ENCODE results near the gene CRYBG1. TPM values are rescaled to one million over a fixed set of nuclear protein-coding genes. Genes with fewer than 3 reads are reported as not detected.

Gene CRYBG1
- total and polyA plus RNA-seq, 3 donors from 2014 or later, result 4.8 to 16.5 (median 7.8) TPM

DNA sequence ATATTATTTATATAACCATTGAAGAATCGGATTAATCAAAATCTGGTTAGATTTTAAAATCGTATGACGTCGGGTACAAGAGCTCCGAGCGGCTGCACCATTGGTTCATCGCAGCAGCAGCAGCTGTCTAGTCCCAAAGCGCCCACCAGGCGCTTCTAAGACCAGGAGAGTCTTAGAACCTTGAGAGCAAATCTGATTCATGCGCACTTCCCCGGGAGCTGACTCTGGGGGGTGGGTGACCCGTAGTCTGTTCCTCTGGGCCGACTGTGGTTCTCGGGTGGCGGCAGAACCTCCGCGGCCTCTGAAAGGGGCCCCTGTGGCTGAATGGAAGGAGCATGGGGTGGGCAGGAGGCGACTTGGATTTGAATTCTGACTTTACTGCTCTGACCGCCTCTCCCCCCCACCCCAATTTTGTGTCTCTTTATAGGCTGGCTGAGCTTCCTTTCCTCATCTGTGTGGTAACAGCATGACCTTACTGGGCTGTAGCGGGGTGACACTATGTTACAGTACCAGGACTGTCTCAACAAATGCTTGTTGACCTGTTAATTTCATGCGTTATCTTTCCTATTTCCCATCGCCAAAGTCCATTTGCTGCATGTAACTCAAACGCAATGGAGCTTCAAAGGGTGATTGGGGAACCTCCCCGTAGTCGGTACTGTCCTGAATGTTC is 149.0 kb downstream of the CRYBG1 start:
- Histone ChIP-seq H3K9me3 (no peaks in the 10 kb centered on the region), H3K27ac (no peak overlapping the region), H3K27me3 (no peaks in the 10 kb centered on the region), H3K36me3 (ENCODE audit: low read depth, missing control alignments) (no peaks in the 10 kb centered on the region), H3K4me3 (peak overlapping the region in 1 of 2 donors; percentile 32), H3K4me1 (peaks cover 18% of the 10 kb centered on the region)
- TF ChIP-seq POLR2A (IDR thresholded peaks at IDR 0.05), result no peak
- TF ChIP-seq, protein P1, sequence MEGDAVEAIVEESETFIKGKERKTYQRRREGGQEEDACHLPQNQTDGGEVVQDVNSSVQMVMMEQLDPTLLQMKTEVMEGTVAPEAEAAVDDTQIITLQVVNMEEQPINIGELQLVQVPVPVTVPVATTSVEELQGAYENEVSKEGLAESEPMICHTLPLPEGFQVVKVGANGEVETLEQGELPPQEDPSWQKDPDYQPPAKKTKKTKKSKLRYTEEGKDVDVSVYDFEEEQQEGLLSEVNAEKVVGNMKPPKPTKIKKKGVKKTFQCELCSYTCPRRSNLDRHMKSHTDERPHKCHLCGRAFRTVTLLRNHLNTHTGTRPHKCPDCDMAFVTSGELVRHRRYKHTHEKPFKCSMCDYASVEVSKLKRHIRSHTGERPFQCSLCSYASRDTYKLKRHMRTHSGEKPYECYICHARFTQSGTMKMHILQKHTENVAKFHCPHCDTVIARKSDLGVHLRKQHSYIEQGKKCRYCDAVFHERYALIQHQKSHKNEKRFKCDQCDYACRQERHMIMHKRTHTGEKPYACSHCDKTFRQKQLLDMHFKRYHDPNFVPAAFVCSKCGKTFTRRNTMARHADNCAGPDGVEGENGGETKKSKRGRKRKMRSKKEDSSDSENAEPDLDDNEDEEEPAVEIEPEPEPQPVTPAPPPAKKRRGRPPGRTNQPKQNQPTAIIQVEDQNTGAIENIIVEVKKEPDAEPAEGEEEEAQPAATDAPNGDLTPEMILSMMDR (IDR thresholded peaks at IDR 0.05), result no peak
- intact Hi-C loops (cut with DNase I; ENCODE audit: low total_unique reads), result no loop called here
- no peak for DNase-seq
- WGBS, 2 donors, result 18 to 27% methylated on average over 13 to 25 of the region's 25 CpGs

GRCh38 chr6:106510090-106510970 is 149.8 kb downstream of the CRYBG1 start:
- WGBS, 2 donors, result 3% methylated on average over 45 to 56 of the region's 56 CpGs
- Histone ChIP-seq H3K4me1 (peaks cover 18% of the 10 kb centered on the region), H3K27me3 (no peaks in the 10 kb centered on the region), H3K9me3 (no peaks in the 10 kb centered on the region), H3K36me3 (ENCODE audit: low read depth, missing control alignments) (no peaks in the 10 kb centered on the region), H3K4me3 (peak overlapping the region; percentile 27 to 32), H3K27ac (no peak overlapping the region)
- intact Hi-C loops (cut with DNase I; ENCODE audit: low total_unique reads), result no loop called here
- DNase-seq, result peak; percentile 62
- TF ChIP-seq, protein P1 (IDR thresholded peaks at IDR 0.05), result no peak
- no peak for TF ChIP-seq POLR2A (IDR thresholded peaks at IDR 0.05)

DNA sequence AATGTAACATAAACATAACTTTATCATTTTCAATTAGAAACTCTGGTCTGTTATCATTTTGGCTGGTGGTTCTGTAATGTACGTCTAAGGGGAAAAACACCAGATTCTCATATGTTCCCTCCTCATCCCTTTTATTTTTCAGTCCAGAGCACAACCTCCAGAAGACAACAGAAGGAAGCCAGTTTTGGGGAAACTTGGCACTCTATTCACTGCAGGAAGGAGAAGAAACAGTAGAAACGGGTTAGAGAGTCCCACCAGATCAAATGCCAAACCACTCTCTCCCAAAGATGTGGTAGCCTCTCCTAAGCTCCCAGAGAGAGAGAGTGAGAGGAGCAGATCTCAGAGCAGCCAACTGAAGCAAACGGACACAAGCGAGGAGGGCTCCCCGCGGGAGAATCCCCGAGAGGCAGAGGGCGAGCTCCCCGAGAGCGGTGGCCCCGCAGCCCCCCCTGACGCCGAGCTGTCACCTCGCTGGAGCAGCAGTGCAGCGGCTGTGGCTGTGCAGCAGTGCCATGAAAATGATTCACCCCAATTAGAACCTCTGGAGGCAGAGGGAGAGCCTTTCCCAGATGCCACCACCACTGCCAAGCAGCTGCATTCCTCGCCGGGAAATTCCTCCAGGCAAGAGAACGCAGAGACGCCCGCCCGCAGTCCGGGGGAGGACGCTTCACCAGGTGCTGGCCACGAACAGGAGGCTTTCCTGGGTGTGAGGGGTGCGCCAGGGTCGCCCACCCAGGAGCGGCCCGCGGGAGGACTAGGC is 151.0 kb downstream of the CRYBG1 start:
- H3K36me3 ChIP-seq (ENCODE audit: low read depth, missing control alignments), result no peaks in the 10 kb centered on the region
- peaks cover 18% of the 10 kb centered on the region for H3K4me1 ChIP-seq
- DNase-seq, result no peak
- no peak overlapping the region for H3K27ac ChIP-seq
- H3K9me3 ChIP-seq, result no peaks in the 10 kb centered on the region
- H3K4me3 ChIP-seq, result peak overlapping the region; percentile 70 to 77
- H3K27me3 ChIP-seq, result no peaks in the 10 kb centered on the region
- TF ChIP-seq POLR2A (IDR thresholded peaks at IDR 0.05), result no peak
- TF ChIP-seq, protein P1 (IDR thresholded peaks at IDR 0.05), result no peak
- 0 to 1% methylated on average over 9 to 24 of the region's 29 CpGs for WGBS, 2 donors
- intact Hi-C loops (cut with DNase I; ENCODE audit: low total_unique reads), result no loop called here

- Histone ChIP-seq H3K4me3 (peak overlapping the region; percentile 70 to 77), H3K4me1 (peaks cover 18% of the 10 kb centered on the region), H3K27ac (peak overlapping the region; percentile 67 to 68), H3K36me3 (ENCODE audit: low read depth, missing control alignments) (no peaks in the 10 kb centered on the region), H3K9me3 (no peaks in the 10 kb centered on the region), H3K27me3 (no peaks in the 10 kb centered on the region)
- TF ChIP-seq, protein P1 (IDR thresholded peaks at IDR 0.05), result no peak
- TF ChIP-seq POLR2A (IDR thresholded peaks at IDR 0.05), result no peak
- peak; percentile 26 for DNase-seq
- WGBS, 2 donors, result 0 to 3% methylated on average over 11 to 26 of the region's 90 CpGs
- intact Hi-C loops (cut with DNase I; ENCODE audit: low total_unique reads), result no loop called here
Measured at GRCh38 chr6:106512048-106512967, 151.8 kb downstream of the CRYBG1 start.
